SK-N-SH (cell line): ENCODE data around the gene METTL4. TPM values are rescaled to one million over a fixed set of nuclear protein-coding genes. Genes with fewer than 3 reads are reported as not detected.

Experiments
- CTCF ChIA-PET: fragments of 300-600, 350-600 bp; formaldehyde crosslinking; extraction: SDS; loops from one replicate; lab custom pipeline; 2021; lab: Yijun Ruan, JAX
- POLR2A ChIA-PET: fragments of 350-600 bp; sonication (Branson Sonifier 250); formaldehyde crosslinking; extraction: SDS; loops from one replicate; lab custom pipeline; 2020; ENCODE audit warnings: antibody characterized with exemption, inconsistent platforms; lab: Yijun Ruan, JAX
- DNase-seq: peaks from one replicate; pipeline ENCODE4 v3.0.0; 2012
- H2AFZ ChIP-seq: fragments of 200-600 bp; sonication (generic); 2 replicates; pipeline ENCODE4 v1.8.1; 2016; ENCODE audit warnings: antibody characterized with exemption, mild to moderate bottlenecking, low read depth
- H3F3A ChIP-seq: fragments of 200-600 bp; sonication (generic); replicated peaks from 2 replicates; pipeline ENCODE3; 2016; ENCODE audit warnings: antibody characterized with exemption, mild to moderate bottlenecking; ENCODE audit not compliant: insufficient read depth
- H3K27ac ChIP-seq, 2 experiments: fragments of 200-500 bp in 1 of 2; fragments of 200-600 bp in 1 of 2; sonication (Bioruptor generic) in 1 of 2; sonication (generic), shearing (Covaris generic) in 1 of 2; 2 replicates each; pipeline versions ENCODE4 v1.5.1 to v1.6.1; 2014 to 2016; ENCODE audit warnings: low read depth in 2 of 2, inconsistent platforms in 1 of 2, low read length in 1 of 2, mild to moderate bottlenecking in 1 of 2, mixed read lengths in 1 of 2
- H3K27me3 ChIP-seq: fragments of 200-600 bp; sonication (generic), shearing (Covaris generic); 2 replicates; pipeline ENCODE4 v1.6.1; 2016; ENCODE audit warnings: mixed run types; ENCODE audit not compliant: insufficient read depth
- H3K36me3 ChIP-seq, 2 experiments: fragments of 200-500 bp in 1 of 2; fragments of 200-600 bp in 1 of 2; sonication (Bioruptor generic) in 1 of 2; sonication (generic) in 1 of 2; replicated peaks in 1 of 2; 2 replicates each; pipeline versions ENCODE3 to v1.5.1; 2014 to 2016; ENCODE audit warnings: low read length in 1 of 2, mild to moderate bottlenecking in 1 of 2; ENCODE audit not compliant: insufficient read depth in 2 of 2, control insufficient read depth in 1 of 2
- H3K4me1 ChIP-seq, 2 experiments: fragments of 200-500 bp in 1 of 2; fragments of 200-600 bp in 1 of 2; sonication (Bioruptor generic) in 1 of 2; sonication (generic), shearing (Covaris generic) in 1 of 2; 2 replicates each; pipeline versions ENCODE4 v1.5.1 to v1.6.1; 2014 to 2016; ENCODE audit warnings: low read depth in 1 of 2, low read length in 1 of 2, mixed run types in 1 of 2; ENCODE audit not compliant: insufficient read depth in 2 of 2, control insufficient read depth in 1 of 2
- H3K4me2 ChIP-seq: fragments of 200-600 bp; sonication (generic), shearing (Covaris generic); 2 replicates; pipeline ENCODE4 v1.6.1; 2017; ENCODE audit warnings: mixed run types
- H3K4me3 ChIP-seq, 2 experiments: fragments of 200-500 bp in 1 of 2; fragments of 200-600 bp in 1 of 2; sonication (Bioruptor generic) in 1 of 2; sonication (generic), shearing (Covaris generic) in 1 of 2; 2 replicates each; pipeline versions ENCODE4 v1.5.1 to v1.8.1; 2014 to 2016; ENCODE audit warnings: low read depth in 2 of 2, inconsistent platforms in 1 of 2, low read length in 1 of 2, mild to moderate bottlenecking in 1 of 2, mixed read lengths in 1 of 2, moderate library complexity in 1 of 2
- H3K79me2 ChIP-seq: fragments of 200-600 bp; sonication (generic); 2 replicates; pipeline ENCODE4 v1.8.1; 2017; ENCODE audit warnings: mild to moderate bottlenecking; ENCODE audit not compliant: insufficient read depth
- H3K9ac ChIP-seq: fragments of 200-600 bp; sonication (generic); 2 replicates; pipeline ENCODE4 v1.6.1; 2017; ENCODE audit warnings: mixed run types
- H3K9me2 ChIP-seq: fragments of 200-600 bp; sonication (generic); 2 replicates; pipeline ENCODE4 v1.6.1; 2017; ENCODE audit warnings: mixed run types
- H3K9me3 ChIP-seq: fragments of 200-600 bp; sonication (generic); 2 replicates; pipeline ENCODE4 v1.6.1; 2017; ENCODE audit warnings: mixed run types, mild to moderate bottlenecking, moderate library complexity
- H4K20me1 ChIP-seq: fragments of 200-600 bp; sonication (generic); 2 replicates; pipeline ENCODE4 v1.6.1; 2017; ENCODE audit warnings: mild to moderate bottlenecking, mixed run types; ENCODE audit not compliant: insufficient read depth
- CTCF ChIP-seq: fragments of 200-600 bp; sonication (generic); IDR thresholded peaks from 2 replicates; pipeline ENCODE4 v1.6.1; 2017; ENCODE audit warnings: antibody characterized with exemption, mild to moderate bottlenecking, moderate library complexity
- ELF1 ChIP-seq: IDR thresholded peaks from 2 replicates; pipeline ENCODE4 v1.4.0; 2012
- EZH2phosphoT487 ChIP-seq: fragments of 200-600 bp; sonication (generic); IDR thresholded peaks from 2 replicates; pipeline ENCODE4 v1.6.1; 2017; ENCODE audit warnings: low read depth, mixed run types, mild to moderate bottlenecking, antibody characterized with exemption, moderate library complexity, borderline replicate concordance
- FOSL2 ChIP-seq: IDR thresholded peaks from 2 replicates; pipeline ENCODE4 v1.4.0; 2012; ENCODE audit warnings: low read depth, mild to moderate bottlenecking, moderate library complexity, borderline replicate concordance
- FOXM1 ChIP-seq: IDR thresholded peaks from 2 replicates; pipeline ENCODE4 v1.4.0; 2012; ENCODE audit warnings: low read depth, mild to moderate bottlenecking
- GABPA ChIP-seq: IDR thresholded peaks from 2 replicates; pipeline ENCODE4 v1.4.0; 2012; ENCODE audit warnings: low read depth, mild to moderate bottlenecking
- IRF3 ChIP-seq: fragments of 150-350 bp; IDR thresholded peaks from 2 replicates; pipeline ENCODE4 v1.6.1; 2016; ENCODE audit warnings: mild to moderate bottlenecking, low read depth, low read length
- JUND ChIP-seq: IDR thresholded peaks from 2 replicates; pipeline ENCODE4 v1.4.0; 2012
- MEF2A ChIP-seq: IDR thresholded peaks from 2 replicates; pipeline ENCODE4 v1.4.0; 2012; ENCODE audit warnings: low read depth, borderline replicate concordance
- POLR2AphosphoS5 ChIP-seq: IDR thresholded peaks from 2 replicates; pipeline ENCODE4 v1.6.1; 2012; ENCODE audit warnings: low read depth, low read length
- RAD21 ChIP-seq: IDR thresholded peaks from 2 replicates; pipeline ENCODE4 v1.6.1; 2012; ENCODE audit warnings: mild to moderate bottlenecking, low read length
- RCOR1 ChIP-seq: fragments of 150-350 bp; IDR thresholded peaks from 2 replicates; pipeline ENCODE4 v1.6.1; 2017; ENCODE audit warnings: antibody characterized with exemption, low read length
- REST ChIP-seq: IDR thresholded peaks from 2 replicates; pipeline ENCODE4 v1.6.1; 2012; ENCODE audit warnings: mild to moderate bottlenecking, low read depth, low read length, moderate library complexity
- SIN3A ChIP-seq: IDR thresholded peaks from 2 replicates; pipeline ENCODE4 v1.6.1; 2012; ENCODE audit warnings: low read depth, mild to moderate bottlenecking, low read length, moderate library complexity, borderline replicate concordance
- SMC3 ChIP-seq: IDR thresholded peaks from 2 replicates; pipeline ENCODE4 v1.6.1; 2012; ENCODE audit warnings: low read depth, low read length, improper control_type of control experiment
- TCF12 ChIP-seq: IDR thresholded peaks from 2 replicates; pipeline ENCODE4 v1.4.0; 2012
- WGBS: methylation state at CpG from one replicate; pipeline ENCODE4 v1.1.6; 2017; ENCODE audit warnings: low lambda C conversion rate; 5-methylcytosine and 5-hydroxymethylcytosine counted together
- polyA plus RNA-seq, 3 experiments: library from polyadenylated mRNA; depleted of rRNA; stranded (reverse); fragments of >200 nt; gene quantifications; 2 replicates each; pipeline ENCODE4 v1.2.3, GENCODE V29; 2012

METTL4 gene
- polyA plus RNA-seq, 1 of the 3 experiments (the other 2 are of a cell fraction), result 2.9 TPM

GRCh38 chr18:2538844-2539243, 32.5 kb downstream of the METTL4 start:
- 32% methylated on average over 1 of the region's 1 CpG for WGBS
- DNase-seq, result no peak

GRCh38 chr18:2538236-2538635, 33.1 kb downstream of the METTL4 start:
- DNase-seq, result no peak
- H4K20me1 ChIP-seq, result no peaks in the 10 kb centered on the region
- no peak overlapping the region for H3K9ac ChIP-seq
- H3K27ac ChIP-seq, result peak overlapping the region; percentile 52 to 67; a peak in 3 of 4 replicates
- WGBS, result 100% methylated on average over 1 of the region's 1 CpG
- no peaks in the 10 kb centered on the region for H3F3A ChIP-seq
- CTCF ChIA-PET, result no interaction called here
- no peak overlapping the region for H2AFZ ChIP-seq
- no peaks in the 10 kb centered on the region for H3K9me2 ChIP-seq
- H3K36me3 ChIP-seq, result peaks cover 0 to 9% of the 10 kb centered on the region in 2 experiments
- POLR2A ChIA-PET, result no interaction called here
- H3K9me3 ChIP-seq, result no peaks in the 10 kb centered on the region
- H3K4me3 ChIP-seq, result no peak overlapping the region
- no peaks in the 10 kb centered on the region for H3K79me2 ChIP-seq
- no peak for TF ChIP-seq JUND
- H3K27me3 ChIP-seq, result no peaks in the 10 kb centered on the region
- peaks cover 0 to 22% of the 10 kb centered on the region in 2 experiments; a peak in 2 of 4 replicates for H3K4me1 ChIP-seq
- H3K4me2 ChIP-seq, result no peak overlapping the region

More at GRCh38 chr18:2538844-2539243, 32.5 kb downstream of the METTL4 start:
- Histone ChIP-seq H3K79me2 (no peaks in the 10 kb centered on the region), H3F3A (no peaks in the 10 kb centered on the region), H3K27me3 (no peaks in the 10 kb centered on the region), H3K4me3 (no peak overlapping the region), H2AFZ (no peak overlapping the region), H3K9me2 (no peaks in the 10 kb centered on the region), H3K36me3 (peaks cover 0 to 10% of the 10 kb centered on the region in 2 experiments), H3K27ac (peak overlapping the region; percentile 52 to 67; a peak in 3 of 4 replicates), H3K9ac (no peak overlapping the region), H3K9me3 (no peaks in the 10 kb centered on the region), H3K4me2 (no peak overlapping the region), H4K20me1 (no peaks in the 10 kb centered on the region), H3K4me1 (peaks cover 0 to 22% of the 10 kb centered on the region in 2 experiments; a peak in 2 of 4 replicates)
- peak; percentile 24; the same call in 1 of the 2 replicates for TF ChIP-seq TCF12
- TF ChIP-seq GABPA, result no peak
- CTCF ChIA-PET, result interaction anchor here (1.2 to 1.6 kb wide), 2 partner anchors 201 to 202 kb away, joined by 4 to 5 read pairs; no protein-coding TSS in a partner anchor
- POLR2A ChIA-PET, result no interaction called here

GRCh38 chr18:2537296-2537695, 34.0 kb downstream of the METTL4 start:
- Histone ChIP-seq H3K9ac (no peak overlapping the region), H3F3A (no peaks in the 10 kb centered on the region), H3K9me2 (no peaks in the 10 kb centered on the region), H3K27ac (peak overlapping the region in 1 of 2 experiments; percentile 56; a peak in 1 of 4 replicates), H3K4me1 (peaks cover 0 to 22% of the 10 kb centered on the region in 2 experiments; a peak in 2 of 4 replicates), H3K4me2 (no peak overlapping the region), H3K27me3 (no peaks in the 10 kb centered on the region), H2AFZ (no peak overlapping the region), H4K20me1 (no peaks in the 10 kb centered on the region), H3K9me3 (no peaks in the 10 kb centered on the region), H3K79me2 (no peaks in the 10 kb centered on the region), H3K36me3 (peaks cover 0 to 9% of the 10 kb centered on the region in 2 experiments), H3K4me3 (no peak overlapping the region)
- ChIA-PET CTCF (interaction anchor here (2.2 kb wide), 1 partner anchor 10 kb away, joined by 6 read pairs; no protein-coding TSS in a partner anchor), POLR2A (no interaction called here)
- no peak for DNase-seq
- 62% methylated on average over 3 of the region's 3 CpGs for WGBS
- TF ChIP-seq SMC3 (no peak), FOSL2 (no peak), MEF2A (no peak), IRF3 (no peak), RCOR1 (no peak), CTCF (no peak), SIN3A (no peak), EZH2phosphoT487 (no peak), RAD21 (no peak), TCF12 (no peak), POLR2AphosphoS5 (no peak), FOXM1 (no peak), ELF1 (no peak), REST (no peak)
